NCI-H1092 (cell line): ENCODE measurements around the gene ABTB2.

ENCODE experiments used
- DNase-seq: peaks from one replicate; lab custom pipeline; 2025; lab: John Stamatoyannopoulos, UW

ABTB2 gene

GRCh38 chr11:34209809-34210208, 148.0 kb downstream of the ABTB2 start:
- DNase-seq, result no peak

GRCh38 chr11:34208266-34209135, 149.3 kb downstream of the ABTB2 start:
- DNase-seq, result no peak

DNA sequence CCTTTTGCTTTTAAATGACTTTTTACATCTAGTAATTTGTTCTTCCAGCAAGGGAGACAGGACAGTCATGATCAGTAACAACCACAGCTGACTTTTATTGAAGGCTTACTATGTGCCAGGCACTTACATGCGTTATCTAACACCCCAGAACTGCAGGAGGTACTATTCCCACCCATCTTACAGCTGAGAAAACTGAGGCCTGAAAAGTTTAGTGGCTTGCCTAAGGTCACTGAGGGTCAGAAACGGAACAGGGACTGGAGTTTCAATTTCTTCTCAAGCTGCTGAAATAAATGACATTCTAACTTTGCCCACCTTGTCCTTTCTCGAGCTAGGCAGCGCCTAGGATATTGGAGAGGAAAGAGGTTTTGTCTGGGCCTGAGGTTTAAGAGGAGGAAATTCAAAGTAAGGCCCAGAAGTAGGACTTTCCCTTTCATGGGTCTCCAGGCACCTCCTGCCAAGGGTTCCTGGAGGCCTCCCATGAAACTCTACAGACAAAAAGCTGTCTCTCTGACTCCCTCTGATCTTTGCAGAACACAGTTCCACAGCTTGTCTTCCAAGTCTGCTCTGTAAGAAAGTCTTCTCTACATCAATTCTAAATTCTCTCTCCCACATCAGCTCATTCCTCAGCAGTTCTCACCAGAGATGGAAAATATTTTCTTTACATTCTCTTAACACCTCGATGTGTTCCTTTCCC, 150.2 kb downstream of the ABTB2 start:
- DNase-seq, result no peak

GRCh38 chr11:34206407-34207300, 151.2 kb downstream of the ABTB2 start:
- no peak for DNase-seq

DNA sequence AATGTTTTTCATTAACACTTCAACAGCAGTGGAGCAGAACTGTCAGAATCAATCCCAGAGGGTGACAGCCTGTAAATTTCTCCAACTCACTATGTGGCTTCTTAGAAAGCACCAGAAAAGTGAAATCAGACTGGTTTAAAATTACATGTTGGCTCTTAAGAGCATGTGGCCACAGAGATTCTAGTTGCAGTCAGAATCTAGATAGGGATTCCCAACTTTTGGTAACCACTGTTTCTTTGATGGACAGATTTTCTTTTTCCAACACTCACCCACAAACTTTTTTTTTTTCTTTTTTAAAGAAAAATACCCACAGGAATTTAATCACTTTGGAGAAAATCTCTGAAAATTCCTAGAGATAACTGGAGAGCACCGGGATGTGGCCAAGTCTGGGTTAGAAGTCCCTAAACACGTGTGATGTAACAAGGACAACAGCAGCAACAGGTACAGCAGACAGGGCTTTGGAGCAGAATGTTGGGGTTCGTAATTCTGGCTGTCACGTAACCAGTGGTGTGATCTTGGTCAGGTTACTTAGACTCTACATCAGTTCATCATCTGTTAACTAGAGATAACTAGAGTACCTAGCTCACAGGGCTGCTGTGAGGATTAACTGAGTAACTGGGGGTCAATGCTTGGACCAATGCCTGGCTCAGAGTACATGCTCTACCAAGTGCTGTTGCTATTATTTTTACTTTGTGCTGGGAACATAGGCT, 152.3 kb downstream of the ABTB2 start:
- no peak for DNase-seq

- DNase-seq, result no peak
Observed at GRCh38 chr11:34204396-34205279, 153.2 kb downstream of the ABTB2 start.

- DNase-seq, result no peak
Observed at GRCh38 chr11:34203377-34203871, 154.4 kb downstream of the ABTB2 start.

DNA sequence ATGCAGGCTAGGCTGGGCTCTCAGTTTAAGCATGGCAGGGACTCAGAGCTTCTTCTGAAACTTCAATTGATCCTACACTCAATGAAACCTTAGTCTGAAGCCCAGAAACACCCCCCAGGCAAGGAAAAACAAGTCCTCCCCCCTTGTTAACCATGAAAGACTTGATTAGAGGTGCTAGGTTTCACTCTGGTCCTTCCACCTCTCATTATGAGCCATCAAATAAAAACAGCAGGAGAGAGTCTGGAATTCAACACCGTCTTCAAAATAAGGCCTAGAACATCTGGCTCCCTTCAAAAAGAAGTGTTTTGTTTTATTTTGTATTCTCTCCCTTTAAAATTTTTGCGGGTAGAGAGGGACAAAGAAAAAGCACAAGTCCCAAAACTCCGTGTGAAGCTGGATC, 156.7 kb downstream of the ABTB2 start:
- no peak for DNase-seq

- DNase-seq, result no peak
Observed at GRCh38 chr11:34199525-34199924, 158.3 kb downstream of the ABTB2 start.

DNA sequence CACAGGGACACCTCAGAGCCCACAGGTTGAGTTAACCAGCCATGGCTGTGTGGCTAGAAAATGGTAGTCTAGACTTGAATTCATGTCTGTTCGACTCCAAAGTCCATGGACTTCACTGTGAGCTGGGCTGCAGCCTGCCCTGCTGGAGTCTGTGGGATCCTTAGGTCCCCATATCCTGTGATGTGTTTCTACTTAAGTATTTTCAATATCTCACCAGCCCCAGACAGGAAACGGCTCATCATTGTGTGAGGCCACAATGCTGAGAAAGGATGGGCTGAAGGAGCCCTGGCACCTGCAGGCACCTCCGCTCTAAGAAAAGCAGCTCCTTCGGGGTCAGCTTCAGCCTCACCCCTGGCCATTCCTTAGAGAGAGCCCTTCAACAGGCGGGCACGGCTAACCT, 159.3 kb downstream of the ABTB2 start:
- no peak for DNase-seq

DNA sequence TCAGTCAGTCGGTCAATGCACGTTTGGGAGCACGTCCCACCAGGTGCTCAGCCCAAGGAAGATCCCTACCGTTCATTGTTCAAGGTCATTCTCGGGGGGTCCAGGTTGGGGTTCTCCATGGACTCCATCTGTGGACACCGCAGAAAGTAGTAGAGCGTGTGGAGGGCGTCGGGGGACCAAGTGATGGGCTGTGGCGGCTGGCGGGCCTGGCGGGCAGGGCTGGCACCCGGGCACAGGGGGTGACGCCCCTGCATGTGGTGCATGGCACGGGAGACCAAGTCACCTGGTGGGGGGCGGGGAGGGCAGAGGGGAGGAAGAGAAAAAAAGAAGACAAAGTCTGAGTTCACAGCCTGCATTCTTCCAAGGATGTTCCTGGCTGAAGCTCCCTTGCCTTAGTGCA, 160.6 kb downstream of the ABTB2 start:
- no peak for DNase-seq

- DNase-seq, result no peak
Observed at GRCh38 chr11:34194576-34195335, 163.1 kb downstream of the ABTB2 start.

DNA sequence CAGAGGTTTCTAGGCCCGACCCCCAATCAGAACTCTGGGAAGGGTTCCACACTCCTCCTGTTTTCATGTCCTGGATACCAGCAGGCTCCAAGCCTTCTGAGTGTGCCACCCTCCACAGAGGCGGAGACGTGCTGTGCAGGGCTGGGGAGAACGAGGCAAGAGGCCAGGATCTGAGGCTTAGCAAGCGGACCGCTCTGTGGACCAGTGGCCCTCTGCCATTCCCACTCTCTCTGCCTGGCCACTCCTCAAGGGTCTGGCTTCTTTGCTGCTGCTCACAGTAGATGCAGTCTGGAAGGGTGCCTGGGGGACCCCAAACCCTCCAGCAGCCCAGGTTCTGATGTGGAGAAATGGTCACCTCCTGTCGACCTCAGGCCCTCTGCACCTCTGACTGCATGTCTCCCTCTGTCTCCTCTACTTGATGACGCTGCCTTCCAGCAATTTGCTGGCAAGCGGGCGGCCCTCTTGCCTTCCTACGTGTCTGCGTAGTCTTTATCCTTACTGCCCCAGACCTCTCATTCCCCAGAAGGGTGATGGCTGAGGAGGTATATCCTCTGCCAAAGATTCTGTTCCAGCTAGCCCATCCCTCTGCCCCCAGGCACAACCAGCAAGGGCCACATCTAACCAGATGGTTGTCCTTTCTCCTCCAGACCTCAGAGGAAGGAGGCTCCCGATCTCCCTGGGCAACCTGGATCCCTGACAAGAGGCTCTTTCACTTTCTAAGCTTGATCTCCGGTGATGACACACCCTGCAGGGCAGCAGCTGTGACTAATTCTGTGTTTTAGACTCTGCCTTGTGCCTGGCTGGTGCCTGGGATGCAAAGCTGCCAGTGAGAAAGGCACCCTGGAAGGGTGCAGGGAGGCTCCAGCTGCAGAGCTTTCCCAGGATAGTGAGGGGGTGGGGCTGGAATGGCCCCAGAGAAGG, 165.1 kb downstream of the ABTB2 start:
- peak; percentile 18 for DNase-seq

GRCh38 chr11:34191578-34191977, 166.2 kb downstream of the ABTB2 start:
- DNase-seq, result no peak

GRCh38 chr11:34190192-34191139, 167.3 kb downstream of the ABTB2 start:
- no peak for DNase-seq

- DNase-seq, result no peak
Observed at GRCh38 chr11:34189191-34189590, 168.6 kb downstream of the ABTB2 start.

DNA sequence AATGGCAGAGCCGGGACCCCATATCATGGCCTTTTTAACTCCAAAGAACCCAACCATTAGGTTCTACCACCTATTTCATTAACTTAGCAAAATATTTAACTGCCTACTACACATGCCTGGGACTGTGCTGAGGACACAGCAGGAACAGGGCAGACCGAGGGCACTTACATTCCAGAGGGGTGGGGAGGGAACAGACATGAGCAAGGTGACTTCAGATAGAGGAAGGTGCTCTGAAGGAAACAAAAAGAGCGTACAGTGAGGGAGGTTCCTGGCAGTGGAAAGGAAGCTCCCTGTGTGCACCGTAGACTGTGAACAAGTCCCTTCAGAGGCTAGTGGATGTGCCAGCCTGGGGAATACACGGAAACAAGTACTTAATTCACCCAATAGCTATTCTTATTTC, 169.6 kb downstream of the ABTB2 start:
- no peak for DNase-seq
